ENCODE data around the gene NUP98.

NUP98 gene

DNA sequence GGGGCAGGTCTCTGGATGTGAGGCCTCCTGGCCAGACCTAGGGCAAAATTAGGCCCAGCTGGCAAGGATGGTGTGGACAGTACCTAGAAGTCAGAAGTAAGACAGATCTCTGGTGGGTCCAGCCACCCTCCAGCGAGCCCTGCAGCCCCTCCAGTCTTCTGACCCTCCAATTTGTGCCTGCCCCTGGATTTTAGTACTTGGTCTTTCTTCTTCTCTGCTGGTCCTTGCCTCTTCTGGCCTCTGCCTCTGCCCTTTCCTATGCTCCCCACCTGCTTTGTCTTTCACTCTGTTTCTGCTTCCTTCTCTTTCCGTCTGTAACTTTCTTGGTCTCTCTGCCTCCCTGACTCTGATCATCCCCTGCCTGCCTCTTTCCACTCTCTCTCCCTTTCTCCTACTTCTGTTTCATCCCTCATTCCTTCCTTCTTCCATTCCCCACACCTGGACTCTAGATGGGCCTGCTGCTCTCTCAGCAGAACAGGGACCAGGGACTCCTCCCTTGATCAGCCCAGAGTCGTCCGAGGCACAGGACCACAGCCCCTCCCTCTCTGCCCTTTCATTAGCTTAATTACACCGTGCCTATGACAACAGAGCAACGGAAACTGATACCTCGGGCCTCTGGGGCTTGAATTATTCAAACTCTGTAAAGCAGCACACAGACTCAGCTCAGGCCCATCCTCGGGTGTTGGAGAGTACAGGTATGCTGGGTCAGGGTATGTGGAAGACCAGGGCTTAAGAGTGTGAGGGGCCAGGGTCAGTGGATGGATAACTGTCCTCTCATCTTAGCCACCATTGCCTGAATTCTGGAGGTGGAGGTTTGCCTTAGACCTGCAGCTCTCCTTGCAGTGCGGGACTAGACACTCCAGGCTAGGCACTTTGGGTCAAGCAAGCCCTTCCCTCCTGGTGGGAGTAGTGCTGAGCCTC, 125.8 kb downstream of the NUP98 start, which contains the start of gene CHRNA10:
TSS of gene CHRNA10 (minus strand) at position 51 of the 921 bp plus-strand sequence. CDS start 72 bp downstream, outside the sequence.
- DNase-seq (ENCODE audit: low spot score) = no peak
- TF ChIP-seq, protein P1, sequence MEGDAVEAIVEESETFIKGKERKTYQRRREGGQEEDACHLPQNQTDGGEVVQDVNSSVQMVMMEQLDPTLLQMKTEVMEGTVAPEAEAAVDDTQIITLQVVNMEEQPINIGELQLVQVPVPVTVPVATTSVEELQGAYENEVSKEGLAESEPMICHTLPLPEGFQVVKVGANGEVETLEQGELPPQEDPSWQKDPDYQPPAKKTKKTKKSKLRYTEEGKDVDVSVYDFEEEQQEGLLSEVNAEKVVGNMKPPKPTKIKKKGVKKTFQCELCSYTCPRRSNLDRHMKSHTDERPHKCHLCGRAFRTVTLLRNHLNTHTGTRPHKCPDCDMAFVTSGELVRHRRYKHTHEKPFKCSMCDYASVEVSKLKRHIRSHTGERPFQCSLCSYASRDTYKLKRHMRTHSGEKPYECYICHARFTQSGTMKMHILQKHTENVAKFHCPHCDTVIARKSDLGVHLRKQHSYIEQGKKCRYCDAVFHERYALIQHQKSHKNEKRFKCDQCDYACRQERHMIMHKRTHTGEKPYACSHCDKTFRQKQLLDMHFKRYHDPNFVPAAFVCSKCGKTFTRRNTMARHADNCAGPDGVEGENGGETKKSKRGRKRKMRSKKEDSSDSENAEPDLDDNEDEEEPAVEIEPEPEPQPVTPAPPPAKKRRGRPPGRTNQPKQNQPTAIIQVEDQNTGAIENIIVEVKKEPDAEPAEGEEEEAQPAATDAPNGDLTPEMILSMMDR (IDR thresholded peaks at IDR 0.05; ENCODE audit: borderline replicate concordance, control extremely low read depth, extremely low read depth, insufficient read depth, missing control alignments) = no peak
- in situ Hi-C loops (cut with MboI; ENCODE audit: low sequenced_read_pairs, unreplicated experiment) = no loop called here

DNA sequence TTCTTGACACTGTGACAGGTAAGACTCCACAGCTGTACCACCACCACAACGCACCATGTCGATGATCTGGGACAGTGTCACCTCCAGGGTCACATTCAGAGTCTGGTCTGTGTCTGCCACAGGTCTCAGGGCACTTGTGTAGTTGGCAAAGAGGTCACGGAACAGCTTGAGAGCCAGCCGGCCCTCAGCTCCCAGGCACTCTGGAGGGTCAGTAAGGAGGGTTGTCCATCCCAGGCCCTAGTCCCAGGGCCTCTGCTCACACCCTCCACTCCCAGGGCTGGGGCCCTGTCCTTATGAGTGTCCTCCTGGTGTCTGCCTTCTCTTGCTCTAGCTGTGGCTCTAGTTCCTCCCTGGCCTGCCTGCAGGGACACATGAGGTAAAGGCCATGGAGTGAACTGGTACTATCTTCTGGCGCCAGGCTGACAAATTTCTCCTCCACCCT, 127.6 kb downstream of the NUP98 start:
- in situ Hi-C loops (cut with MboI; ENCODE audit: low sequenced_read_pairs, unreplicated experiment) = no loop called here
- DNase-seq (ENCODE audit: low spot score) = no peak
- TF ChIP-seq, protein P1 (IDR thresholded peaks at IDR 0.05; ENCODE audit: borderline replicate concordance, control extremely low read depth, extremely low read depth, insufficient read depth, missing control alignments) = no peak

DNA sequence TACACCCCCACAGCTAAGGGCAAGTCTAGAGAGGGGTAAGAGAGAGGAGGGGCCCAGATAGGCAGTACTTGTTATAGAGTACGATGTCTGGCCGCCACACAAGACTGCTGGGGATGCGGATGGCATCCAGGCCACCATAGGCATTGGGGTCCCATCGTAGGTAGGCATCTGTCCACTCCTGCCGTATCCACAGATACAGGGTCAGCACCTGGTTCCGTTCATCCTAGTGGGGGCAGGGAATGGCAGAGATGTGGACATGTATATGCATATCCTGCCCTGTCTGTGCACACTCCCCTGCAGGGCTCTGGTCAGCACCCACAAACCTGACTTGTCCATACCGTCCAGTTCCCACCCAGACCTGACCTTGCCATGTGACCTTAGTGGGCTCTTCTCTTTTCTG, 128.2 kb downstream of the NUP98 start:
- no peak for DNase-seq (ENCODE audit: low spot score)
- TF ChIP-seq, protein P1 (IDR thresholded peaks at IDR 0.05; ENCODE audit: borderline replicate concordance, control extremely low read depth, extremely low read depth, insufficient read depth, missing control alignments) = no peak

DNA sequence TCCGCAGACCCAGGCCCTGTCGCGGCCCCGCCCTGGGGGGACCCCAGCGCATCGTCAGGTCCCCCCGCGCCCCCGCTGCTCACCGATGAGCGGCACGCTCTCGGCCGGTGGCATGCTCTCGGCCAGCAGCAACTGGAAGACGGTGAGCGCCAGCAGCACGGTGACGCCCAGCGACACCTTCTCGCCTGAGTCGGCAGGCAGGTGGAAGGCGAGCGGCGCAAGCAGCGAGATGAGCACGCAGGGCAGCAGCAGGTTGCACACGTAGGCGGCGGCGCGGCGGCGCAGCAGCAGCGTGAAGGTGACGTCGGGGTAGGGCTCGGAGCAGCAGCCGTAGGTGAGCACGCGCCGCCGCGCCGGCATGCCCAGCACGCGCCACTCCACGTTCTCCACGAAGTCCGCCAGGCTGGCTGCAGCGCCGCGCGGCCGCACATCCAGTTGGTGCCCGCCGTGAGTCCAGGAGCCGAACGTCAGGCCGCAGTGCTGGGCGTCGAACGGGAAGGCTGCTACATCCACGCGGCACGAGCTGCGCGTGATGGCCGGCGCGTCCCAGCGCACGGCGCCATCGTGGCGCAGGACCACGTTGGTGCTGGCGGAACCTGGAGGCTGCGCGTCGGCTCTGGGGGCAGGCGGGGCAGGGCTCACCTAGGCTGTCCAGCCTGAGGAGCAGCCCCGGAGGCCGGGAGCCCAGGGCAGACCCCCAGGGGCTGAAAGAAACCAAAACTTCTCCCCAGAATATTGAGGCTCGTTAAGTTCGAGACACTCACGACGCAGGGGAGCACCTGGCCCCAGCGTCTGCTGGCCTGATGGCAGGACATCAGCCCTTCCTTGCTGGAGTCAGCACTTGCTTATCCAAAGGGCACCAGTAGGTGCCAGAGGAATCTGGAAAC, 130.0 kb downstream of the NUP98 start:
- no peak for DNase-seq (ENCODE audit: low spot score)
- TF ChIP-seq, protein P1 (IDR thresholded peaks at IDR 0.05; ENCODE audit: borderline replicate concordance, control extremely low read depth, extremely low read depth, insufficient read depth, missing control alignments) = no peak
- in situ Hi-C loops (cut with MboI; ENCODE audit: low sequenced_read_pairs, unreplicated experiment) = no loop called here

More for the DNA sequence above, 128.2 kb downstream of the NUP98 start:
- in situ Hi-C loops (cut with MboI; ENCODE audit: low sequenced_read_pairs, unreplicated experiment) = no loop called here

DNA sequence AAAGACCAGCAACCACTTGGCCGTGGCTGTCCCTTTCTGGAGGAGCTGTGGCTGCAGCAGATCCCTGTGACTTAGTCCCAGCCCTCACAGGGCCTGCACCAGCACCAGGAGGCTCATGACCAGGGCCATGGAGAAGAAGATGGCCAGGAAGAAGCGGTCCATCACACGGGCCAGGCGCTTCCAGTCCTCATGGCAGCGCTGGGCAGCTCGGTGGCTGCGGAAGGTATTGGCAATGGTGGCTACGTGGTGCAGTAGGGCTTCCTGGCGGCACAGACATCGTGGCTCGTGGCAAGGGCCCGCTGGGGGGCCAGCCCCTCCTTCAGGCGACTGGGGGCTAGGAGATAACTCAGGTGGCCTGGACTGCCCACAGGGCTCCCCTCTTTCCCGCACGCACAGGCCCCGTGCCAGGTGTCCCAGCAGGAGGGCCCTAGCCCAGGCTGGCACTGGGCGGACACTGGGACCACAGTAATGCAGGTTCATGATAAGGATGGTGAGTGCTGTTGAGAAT, 131.3 kb downstream of the NUP98 start:
- TF ChIP-seq, protein P1 (IDR thresholded peaks at IDR 0.05; ENCODE audit: borderline replicate concordance, control extremely low read depth, extremely low read depth, insufficient read depth, missing control alignments) = no peak
- no peak for DNase-seq (ENCODE audit: low spot score)
- in situ Hi-C loops (cut with MboI; ENCODE audit: low sequenced_read_pairs, unreplicated experiment) = no loop called here
